K562 (cell line): ENCODE data around the gene FUNDC2. TPM values are rescaled to one million over a fixed set of nuclear protein-coding genes. Genes with fewer than 3 reads are reported as not detected.
A peak's percentile ranks its signal among the peaks of the same experiment; 100 is the strongest.

Source experiments
- CTCF ChIP-seq, 3 experiments: IDR thresholded peaks in 2 of 3; conservative IDR thresholded peaks in 1 of 3; 2 replicates each; pipeline ENCODE4 v1.5.1; 2011 to 2012; ENCODE audit warnings: low read length in 3 of 3, mild to moderate bottlenecking in 3 of 3, control low read depth in 2 of 3, improper control_type of control experiment in 1 of 3, inconsistent platforms in 1 of 3, low read depth in 1 of 3, mixed read lengths in 1 of 3, moderate library complexity in 1 of 3; ENCODE audit not compliant: insufficient read depth in 2 of 3
- ELF1 ChIP-seq: fragments of 200-800 bp; sonication (Bioruptor generic); IDR thresholded peaks from 2 replicates; pipeline ENCODE4 v1.6.1; 2016; ENCODE audit warnings: missing genetic modification characterization, missing compliant biosample characterization
- HLTF ChIP-seq: fragments of 450-650 bp; IDR thresholded peaks from 2 replicates; pipeline ENCODE4 v1.6.1; 2016
- NRF1 ChIP-seq, 2 experiments: fragments of 450-650 bp; IDR thresholded peaks in 1 of 2; conservative IDR thresholded peaks in 1 of 2; 2 replicates each; pipeline ENCODE4 v1.6.1; 2014; ENCODE audit warnings: mild to moderate bottlenecking in 2 of 2
- POLR2H ChIP-seq: IDR thresholded peaks from 2 replicates; pipeline ENCODE4 v1.6.1; 2016; ENCODE audit warnings: missing genetic modification characterization, low read depth, mild to moderate bottlenecking, control low read depth, missing compliant biosample characterization, moderate library complexity
- PURB ChIP-seq: sonication (generic); formaldehyde crosslinking; IDR thresholded peaks from 2 replicates; pipeline ENCODE4 v1.9.0; 2021; ENCODE audit warnings: low read depth, mild to moderate bottlenecking, missing genetic modification reagents
- SMARCA4 ChIP-seq: fragments of 450-650 bp; IDR thresholded peaks from 2 replicates; pipeline ENCODE4 v1.6.1; 2016
- SMARCB1 ChIP-seq: IDR thresholded peaks from 2 replicates; pipeline ENCODE4 v1.6.1; 2011; ENCODE audit warnings: improper control_type of control experiment, low read depth; ENCODE audit not compliant: insufficient read length
- TEAD1 ChIP-seq, 2 experiments: fragments of 450-650 bp in 1 of 2; sonication (generic) in 1 of 2; formaldehyde crosslinking; IDR thresholded peaks; 2 replicates each; pipeline versions ENCODE4 v1.4.0 to v1.8.0; 2020 to 2022; ENCODE audit warnings: mild to moderate bottlenecking in 2 of 2, missing genetic modification reagents in 1 of 2
- ZFP30 ChIP-seq: fragments of 250-450 bp; sonication (Bioruptor Pico); IDR thresholded peaks from 2 replicates; pipeline ENCODE4 v1.8.0; 2022; ENCODE audit warnings: moderate library complexity, mild to moderate bottlenecking, inconsistent platforms, borderline replicate concordance
- ZMIZ1 ChIP-seq, 2 experiments: fragments of 150-350 bp in 1 of 2; IDR thresholded peaks; 2 replicates each; pipeline ENCODE4 v1.6.1; 2012 to 2016; ENCODE audit warnings: low read depth in 2 of 2, low read length in 2 of 2, mild to moderate bottlenecking in 1 of 2, moderate library complexity in 1 of 2
- ZNF354B ChIP-seq: fragments of 250-450 bp; sonication (Bioruptor Pico); IDR thresholded peaks from 2 replicates; pipeline ENCODE4 v1.4.0; 2020
- ZNF431 ChIP-seq: sonication (generic); formaldehyde crosslinking; IDR thresholded peaks from 2 replicates; pipeline ENCODE4 v1.8.0; 2022; ENCODE audit warnings: mild to moderate bottlenecking, missing genetic modification reagents
- polyA plus RNA-seq, 8 experiments: library from polyadenylated mRNA; depleted of rRNA in 4 of 8; stranded (reverse) in 5 of 8; unstranded in 3 of 8; fragments of >200 nt; fragmentation: Nextera tagmentation in 2 of 8; fragmentation: Illumina TruSeq in 1 of 8; extraction: Ambion mirVana in 2 of 8; extraction: Trizol in 1 of 8; gene quantifications; 2 replicates each; pipeline versions ENCODE4 v1.2.1 to v1.2.3, GENCODE V29; 2011 to 2014; ENCODE audit warnings: inconsistent platforms in 1 of 8, missing spikeins in 1 of 8
- total RNA-seq, 7 experiments: library from RNA; depleted of rRNA in 6 of 7; stranded (reverse); fragments of >200 nt in 6 of 7; fragmentation: Illumina TruSeq in 2 of 7; extraction: Trizol in 2 of 7; gene quantifications; 2 replicates each; pipeline versions ENCODE4 v1.2.1 to v1.2.3, GENCODE V29; 2011 to 2021; ENCODE audit warnings: low replicate concordance in 1 of 7
- TF ChIP-seq, protein P1 (sequence below), 2 experiments: fragments of 450-650 bp; formaldehyde crosslinking in 1 of 2; IDR thresholded peaks; 2 replicates each; pipeline versions ENCODE4 v1.4.0 to v1.6.1; 2014 to 2020; ENCODE audit warnings: mild to moderate bottlenecking in 2 of 2, borderline replicate concordance in 1 of 2, low read depth in 1 of 2

FUNDC2 gene
- total and polyA plus RNA-seq, 9 of the 15 experiments (the other 6 are each of a cell fraction or from before 2014, with no cell fraction given), result 50.6 to 235 (median 123) TPM

DNA sequence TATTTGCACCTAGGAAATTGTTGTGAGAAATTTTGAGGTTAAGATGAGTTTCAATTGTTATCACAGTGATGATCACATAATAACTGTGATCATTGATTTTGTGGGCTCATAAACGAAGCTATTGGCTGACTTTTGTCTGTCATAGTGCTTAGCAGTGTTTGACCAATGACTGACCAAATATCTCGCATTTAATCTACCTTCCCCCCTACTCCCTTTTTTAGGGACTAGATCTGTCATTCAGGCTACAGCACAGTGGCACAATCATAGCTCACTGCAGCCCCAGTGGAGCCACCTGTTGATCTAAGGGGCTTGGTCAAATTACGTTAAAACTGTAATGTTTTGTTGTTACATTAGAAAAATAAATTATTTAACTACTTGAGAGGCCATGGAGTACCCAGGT, 1.5 kb downstream of the FUNDC2 start (continued):
- TF ChIP-seq, protein P1, sequence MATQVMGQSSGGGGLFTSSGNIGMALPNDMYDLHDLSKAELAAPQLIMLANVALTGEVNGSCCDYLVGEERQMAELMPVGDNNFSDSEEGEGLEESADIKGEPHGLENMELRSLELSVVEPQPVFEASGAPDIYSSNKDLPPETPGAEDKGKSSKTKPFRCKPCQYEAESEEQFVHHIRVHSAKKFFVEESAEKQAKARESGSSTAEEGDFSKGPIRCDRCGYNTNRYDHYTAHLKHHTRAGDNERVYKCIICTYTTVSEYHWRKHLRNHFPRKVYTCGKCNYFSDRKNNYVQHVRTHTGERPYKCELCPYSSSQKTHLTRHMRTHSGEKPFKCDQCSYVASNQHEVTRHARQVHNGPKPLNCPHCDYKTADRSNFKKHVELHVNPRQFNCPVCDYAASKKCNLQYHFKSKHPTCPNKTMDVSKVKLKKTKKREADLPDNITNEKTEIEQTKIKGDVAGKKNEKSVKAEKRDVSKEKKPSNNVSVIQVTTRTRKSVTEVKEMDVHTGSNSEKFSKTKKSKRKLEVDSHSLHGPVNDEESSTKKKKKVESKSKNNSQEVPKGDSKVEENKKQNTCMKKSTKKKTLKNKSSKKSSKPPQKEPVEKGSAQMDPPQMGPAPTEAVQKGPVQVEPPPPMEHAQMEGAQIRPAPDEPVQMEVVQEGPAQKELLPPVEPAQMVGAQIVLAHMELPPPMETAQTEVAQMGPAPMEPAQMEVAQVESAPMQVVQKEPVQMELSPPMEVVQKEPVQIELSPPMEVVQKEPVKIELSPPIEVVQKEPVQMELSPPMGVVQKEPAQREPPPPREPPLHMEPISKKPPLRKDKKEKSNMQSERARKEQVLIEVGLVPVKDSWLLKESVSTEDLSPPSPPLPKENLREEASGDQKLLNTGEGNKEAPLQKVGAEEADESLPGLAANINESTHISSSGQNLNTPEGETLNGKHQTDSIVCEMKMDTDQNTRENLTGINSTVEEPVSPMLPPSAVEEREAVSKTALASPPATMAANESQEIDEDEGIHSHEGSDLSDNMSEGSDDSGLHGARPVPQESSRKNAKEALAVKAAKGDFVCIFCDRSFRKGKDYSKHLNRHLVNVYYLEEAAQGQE (IDR thresholded peaks at IDR 0.05; ENCODE audit: borderline replicate concordance), result 0 out of 2 replicates have a peak, but pooled peaks have one; percentile 7
- TF ChIP-seq, protein P1 (CRISPR knock-in tag; IDR thresholded peaks at IDR 0.05; ENCODE audit: low read depth), result no peak
- no peak for TF ChIP-seq POLR2H (tag)
- no peak for TF ChIP-seq NRF1 (conservative IDR thresholded peaks at IDR 0.05 in 1 of 2, IDR thresholded peaks at IDR 0.05 in 1 of 2)
- TF ChIP-seq ZFP30 (CRISPR knock-in tag), result no peak
- TF ChIP-seq HLTF, result no peak
- TF ChIP-seq ZNF354B (CRISPR knock-in tag), result no peak
- TF ChIP-seq CTCF (IDR thresholded peaks at IDR 0.05 in 2 of 3, conservative IDR thresholded peaks at IDR 0.05 in 1 of 3; ENCODE audit: insufficient read depth in 2 of 3, low read depth in 1 of 3, low read length in 3 of 3), result peak in 2 of 3 experiments; percentile 17 to 22; a peak in 1 of 6 replicates
- TF ChIP-seq SMARCA4, result no peak
- TF ChIP-seq TEAD1 (CRISPR knock-in tag; IDR thresholded peaks at IDR 0.05), result no peak
- no peak for TF ChIP-seq ELF1 (tag)
- no peak for TF ChIP-seq SMARCB1
- no peak for TF ChIP-seq ZNF431 (CRISPR knock-in tag)
- TF ChIP-seq PURB, result no peak
- 0 out of 4 replicates have a peak, but pooled peaks of 1 of the 2 experiments have one; percentile 19 for TF ChIP-seq ZMIZ1 (IDR thresholded peaks at IDR 0.05; ENCODE audit: low read depth in 2 of 2, low read length in 2 of 2)
